Osteocyte (in vitro differentiated cells): ENCODE data around the gene CDC42EP5. TPM values are rescaled to one million over a fixed set of nuclear protein-coding genes. Genes with fewer than 3 reads are reported as not detected.

ENCODE experiments used
- DNase-seq: peaks from one replicate; pipeline ENCODE4 v3.0.0; 2021; ENCODE audit warnings: mixed read lengths; ENCODE audit not compliant: unreplicated experiment; ENCODE audit errors: extremely low spot score
- H3K27ac Mint-ChIP-seq: one replicate; pipeline ENCODE4 v1.8.0; 2021; ENCODE audit warnings: mild to moderate bottlenecking, mixed read lengths; ENCODE audit not compliant: unreplicated experiment
- H3K27me3 Mint-ChIP-seq: one replicate; pipeline ENCODE4 v1.8.0; 2021; ENCODE audit warnings: mixed read lengths; ENCODE audit not compliant: unreplicated experiment
- H3K36me3 Mint-ChIP-seq: one replicate; pipeline ENCODE4 v1.8.0; 2021; ENCODE audit warnings: mixed read lengths; ENCODE audit not compliant: unreplicated experiment
- H3K4me1 Mint-ChIP-seq: one replicate; pipeline ENCODE4 v1.8.0; 2021; ENCODE audit warnings: mixed read lengths; ENCODE audit not compliant: unreplicated experiment
- H3K4me3 Mint-ChIP-seq: one replicate; pipeline ENCODE4 v1.8.0; 2021; ENCODE audit warnings: mild to moderate bottlenecking, moderate library complexity, mixed read lengths; ENCODE audit not compliant: unreplicated experiment
- H3K9me3 Mint-ChIP-seq: one replicate; pipeline ENCODE4 v1.8.0; 2021; ENCODE audit warnings: mixed read lengths; ENCODE audit not compliant: unreplicated experiment
- total RNA-seq: library from RNA; stranded (reverse); gene quantifications from 2 replicates; pipeline ENCODE4 v1.2.1, GENCODE V29; 2021
- TF ChIP-seq, protein P1 (sequence below): fragments of 200-600 bp; sonication (generic); IDR thresholded peaks from 2 replicates; pipeline ENCODE4 v1.5.0; 2021; ENCODE audit warnings: antibody characterized with exemption, mild to moderate bottlenecking, moderate library complexity

CDC42EP5 gene
- total RNA-seq, 1 donor from 2014 or later, result 85.4 TPM

GRCh38 chr19:54436628-54437252 is 36.4 kb downstream of the CDC42EP5 start:
- TF ChIP-seq, protein P1, sequence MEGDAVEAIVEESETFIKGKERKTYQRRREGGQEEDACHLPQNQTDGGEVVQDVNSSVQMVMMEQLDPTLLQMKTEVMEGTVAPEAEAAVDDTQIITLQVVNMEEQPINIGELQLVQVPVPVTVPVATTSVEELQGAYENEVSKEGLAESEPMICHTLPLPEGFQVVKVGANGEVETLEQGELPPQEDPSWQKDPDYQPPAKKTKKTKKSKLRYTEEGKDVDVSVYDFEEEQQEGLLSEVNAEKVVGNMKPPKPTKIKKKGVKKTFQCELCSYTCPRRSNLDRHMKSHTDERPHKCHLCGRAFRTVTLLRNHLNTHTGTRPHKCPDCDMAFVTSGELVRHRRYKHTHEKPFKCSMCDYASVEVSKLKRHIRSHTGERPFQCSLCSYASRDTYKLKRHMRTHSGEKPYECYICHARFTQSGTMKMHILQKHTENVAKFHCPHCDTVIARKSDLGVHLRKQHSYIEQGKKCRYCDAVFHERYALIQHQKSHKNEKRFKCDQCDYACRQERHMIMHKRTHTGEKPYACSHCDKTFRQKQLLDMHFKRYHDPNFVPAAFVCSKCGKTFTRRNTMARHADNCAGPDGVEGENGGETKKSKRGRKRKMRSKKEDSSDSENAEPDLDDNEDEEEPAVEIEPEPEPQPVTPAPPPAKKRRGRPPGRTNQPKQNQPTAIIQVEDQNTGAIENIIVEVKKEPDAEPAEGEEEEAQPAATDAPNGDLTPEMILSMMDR, result no peak
- Mint-ChIP-seq H3K4me3 (no peak overlapping the region), H3K27ac (no peak overlapping the region), H3K9me3 (no peaks in the 10 kb centered on the region), H3K4me1 (peaks cover 5% of the 10 kb centered on the region), H3K27me3 (no peaks in the 10 kb centered on the region), H3K36me3 (peaks cover 8% of the 10 kb centered on the region)
- no peak for DNase-seq

- H3K4me3 Mint-ChIP-seq, result no peak overlapping the region
- H3K9me3 Mint-ChIP-seq, result no peaks in the 10 kb centered on the region
- peaks cover 12% of the 10 kb centered on the region for H3K4me1 Mint-ChIP-seq
- H3K36me3 Mint-ChIP-seq, result peaks cover 8% of the 10 kb centered on the region
- DNase-seq, result no peak
- H3K27ac Mint-ChIP-seq, result no peak overlapping the region
- peaks cover 1% of the 10 kb centered on the region for H3K27me3 Mint-ChIP-seq
- TF ChIP-seq, protein P1, result no peak
These were observed 37.0 kb downstream of the CDC42EP5 start for GRCh38 chr19:54436031-54436523.

GRCh38 chr19:54435551-54436016 is 37.5 kb downstream of the CDC42EP5 start:
- DNase-seq, result no peak
- no peaks in the 10 kb centered on the region for H3K9me3 Mint-ChIP-seq
- H3K4me3 Mint-ChIP-seq, result no peak overlapping the region
- no peak overlapping the region for H3K27ac Mint-ChIP-seq
- H3K27me3 Mint-ChIP-seq, result peaks cover 2% of the 10 kb centered on the region
- peaks cover 14% of the 10 kb centered on the region for H3K4me1 Mint-ChIP-seq
- TF ChIP-seq, protein P1, result no peak
- peaks cover 8% of the 10 kb centered on the region for H3K36me3 Mint-ChIP-seq

GRCh38 chr19:54434873-54435214 is 38.3 kb downstream of the CDC42EP5 start:
- H3K4me3 Mint-ChIP-seq, result no peak overlapping the region
- TF ChIP-seq, protein P1, result no peak
- no peak for DNase-seq
- peaks cover 2% of the 10 kb centered on the region for H3K27me3 Mint-ChIP-seq
- peaks cover 6% of the 10 kb centered on the region for H3K36me3 Mint-ChIP-seq
- no peaks in the 10 kb centered on the region for H3K9me3 Mint-ChIP-seq
- H3K4me1 Mint-ChIP-seq, result peaks cover 14% of the 10 kb centered on the region
- H3K27ac Mint-ChIP-seq, result no peak overlapping the region

DNA sequence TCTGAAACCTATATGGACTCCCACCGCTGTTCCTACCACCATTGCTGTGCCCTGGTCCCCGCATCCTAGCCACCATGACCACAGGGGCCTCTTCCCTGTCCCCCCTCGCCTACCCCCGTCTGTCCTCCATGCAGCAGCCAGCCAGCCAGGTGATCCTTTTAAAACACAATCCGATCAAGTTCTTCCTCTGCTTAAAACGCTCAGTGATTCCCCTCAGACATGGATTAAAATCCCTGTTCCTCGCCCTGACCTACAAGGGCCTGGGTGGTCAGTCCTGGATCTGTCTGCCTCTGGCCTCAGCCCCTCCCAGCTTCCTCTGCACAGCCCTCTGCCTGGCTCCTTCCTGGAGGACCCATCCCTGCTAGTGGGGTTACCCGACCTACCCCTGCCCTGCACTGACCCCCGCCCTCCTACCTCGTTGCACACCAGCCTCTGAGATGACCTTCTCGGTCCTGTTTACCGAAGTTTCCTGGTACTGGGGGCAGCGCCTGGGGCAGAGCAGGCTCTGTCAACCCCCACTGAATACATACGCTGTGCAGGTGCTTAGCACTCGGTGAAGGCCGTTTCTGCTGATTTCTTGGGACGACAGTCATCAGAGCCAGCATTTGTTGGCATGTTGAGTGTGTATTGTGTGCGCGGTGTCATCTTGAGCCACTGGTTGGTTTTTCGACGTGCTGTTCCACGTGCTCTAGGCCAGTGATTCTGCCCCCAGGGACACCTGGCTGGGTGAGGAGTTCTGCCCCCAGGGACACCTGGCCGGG is 38.8 kb downstream of the CDC42EP5 start:
- DNase-seq, result no peak
- Mint-ChIP-seq H3K9me3 (no peaks in the 10 kb centered on the region), H3K4me1 (peaks cover 14% of the 10 kb centered on the region), H3K4me3 (no peak overlapping the region), H3K27me3 (peaks cover 2% of the 10 kb centered on the region), H3K36me3 (peaks cover 6% of the 10 kb centered on the region), H3K27ac (no peak overlapping the region)
- TF ChIP-seq, protein P1, result no peak
